PFSK-1 (cell line): ENCODE data around the gene C16orf96.

Source experiments
- FOXP2 ChIP-seq: optimal IDR thresholded peaks from 2 replicates; pipeline ENCODE3; 2011; ENCODE audit warnings: borderline replicate concordance, control low read depth, inconsistent platforms; ENCODE audit not compliant: insufficient read depth; ENCODE audit errors: extremely low read length, extremely low read depth
- POLR2AphosphoS5 ChIP-seq: IDR thresholded peaks from 2 replicates; pipeline ENCODE4 v1.6.1; 2012; ENCODE audit warnings: low read depth, mild to moderate bottlenecking, control low read depth, low read length, moderate library complexity
- SIN3A ChIP-seq: IDR thresholded peaks from 2 replicates; pipeline ENCODE4 v1.6.1; 2012; ENCODE audit warnings: mild to moderate bottlenecking, low read length, moderate library complexity, borderline replicate concordance; ENCODE audit not compliant: insufficient read depth
- TAF1 ChIP-seq: IDR thresholded peaks from 2 replicates; pipeline ENCODE4 v1.6.1; 2012; ENCODE audit warnings: low read length, control low read depth, borderline replicate concordance; ENCODE audit not compliant: insufficient read depth
- TF ChIP-seq, protein P1 (sequence below), 2 experiments: IDR thresholded peaks; 2 replicates each; pipeline versions ENCODE4 v1.6.1 to v1.8.0; 2011 to 2012; ENCODE audit warnings: low read depth in 2 of 2, low read length in 2 of 2, control low read depth in 1 of 2, inconsistent platforms in 1 of 2, mild to moderate bottlenecking in 1 of 2, moderate library complexity in 1 of 2; ENCODE audit not compliant: insufficient read depth in 1 of 2

Gene C16orf96

DNA sequence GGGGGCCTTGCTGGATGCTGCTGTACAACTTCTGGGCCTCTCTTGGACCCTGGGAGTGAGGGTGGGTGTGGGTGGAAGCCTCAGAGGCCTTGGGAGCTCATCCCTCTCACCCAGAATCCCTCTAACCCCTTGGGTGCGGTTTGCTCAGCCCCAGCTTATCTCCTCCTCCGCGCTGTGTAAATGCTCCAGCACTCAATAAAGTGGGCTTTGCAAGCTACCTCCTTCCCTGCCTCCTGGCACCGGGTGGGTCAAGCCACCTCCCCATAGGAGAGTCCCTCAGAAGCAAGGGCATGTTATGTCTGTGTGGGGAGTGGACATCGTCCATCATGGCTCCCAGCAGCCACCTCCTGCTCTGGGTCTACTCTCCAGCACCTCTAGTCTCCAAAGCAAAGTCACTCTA, 46.0 kb upstream of the C16orf96 start:
- TF ChIP-seq TAF1 (no peak), POLR2AphosphoS5 (no peak), FOXP2 (no peak), SIN3A (no peak)
- TF ChIP-seq, protein P1, sequence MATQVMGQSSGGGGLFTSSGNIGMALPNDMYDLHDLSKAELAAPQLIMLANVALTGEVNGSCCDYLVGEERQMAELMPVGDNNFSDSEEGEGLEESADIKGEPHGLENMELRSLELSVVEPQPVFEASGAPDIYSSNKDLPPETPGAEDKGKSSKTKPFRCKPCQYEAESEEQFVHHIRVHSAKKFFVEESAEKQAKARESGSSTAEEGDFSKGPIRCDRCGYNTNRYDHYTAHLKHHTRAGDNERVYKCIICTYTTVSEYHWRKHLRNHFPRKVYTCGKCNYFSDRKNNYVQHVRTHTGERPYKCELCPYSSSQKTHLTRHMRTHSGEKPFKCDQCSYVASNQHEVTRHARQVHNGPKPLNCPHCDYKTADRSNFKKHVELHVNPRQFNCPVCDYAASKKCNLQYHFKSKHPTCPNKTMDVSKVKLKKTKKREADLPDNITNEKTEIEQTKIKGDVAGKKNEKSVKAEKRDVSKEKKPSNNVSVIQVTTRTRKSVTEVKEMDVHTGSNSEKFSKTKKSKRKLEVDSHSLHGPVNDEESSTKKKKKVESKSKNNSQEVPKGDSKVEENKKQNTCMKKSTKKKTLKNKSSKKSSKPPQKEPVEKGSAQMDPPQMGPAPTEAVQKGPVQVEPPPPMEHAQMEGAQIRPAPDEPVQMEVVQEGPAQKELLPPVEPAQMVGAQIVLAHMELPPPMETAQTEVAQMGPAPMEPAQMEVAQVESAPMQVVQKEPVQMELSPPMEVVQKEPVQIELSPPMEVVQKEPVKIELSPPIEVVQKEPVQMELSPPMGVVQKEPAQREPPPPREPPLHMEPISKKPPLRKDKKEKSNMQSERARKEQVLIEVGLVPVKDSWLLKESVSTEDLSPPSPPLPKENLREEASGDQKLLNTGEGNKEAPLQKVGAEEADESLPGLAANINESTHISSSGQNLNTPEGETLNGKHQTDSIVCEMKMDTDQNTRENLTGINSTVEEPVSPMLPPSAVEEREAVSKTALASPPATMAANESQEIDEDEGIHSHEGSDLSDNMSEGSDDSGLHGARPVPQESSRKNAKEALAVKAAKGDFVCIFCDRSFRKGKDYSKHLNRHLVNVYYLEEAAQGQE (IDR thresholded peaks at IDR 0.05; ENCODE audit: insufficient read depth in 1 of 2, low read depth in 2 of 2, low read length in 2 of 2): no peak

DNA sequence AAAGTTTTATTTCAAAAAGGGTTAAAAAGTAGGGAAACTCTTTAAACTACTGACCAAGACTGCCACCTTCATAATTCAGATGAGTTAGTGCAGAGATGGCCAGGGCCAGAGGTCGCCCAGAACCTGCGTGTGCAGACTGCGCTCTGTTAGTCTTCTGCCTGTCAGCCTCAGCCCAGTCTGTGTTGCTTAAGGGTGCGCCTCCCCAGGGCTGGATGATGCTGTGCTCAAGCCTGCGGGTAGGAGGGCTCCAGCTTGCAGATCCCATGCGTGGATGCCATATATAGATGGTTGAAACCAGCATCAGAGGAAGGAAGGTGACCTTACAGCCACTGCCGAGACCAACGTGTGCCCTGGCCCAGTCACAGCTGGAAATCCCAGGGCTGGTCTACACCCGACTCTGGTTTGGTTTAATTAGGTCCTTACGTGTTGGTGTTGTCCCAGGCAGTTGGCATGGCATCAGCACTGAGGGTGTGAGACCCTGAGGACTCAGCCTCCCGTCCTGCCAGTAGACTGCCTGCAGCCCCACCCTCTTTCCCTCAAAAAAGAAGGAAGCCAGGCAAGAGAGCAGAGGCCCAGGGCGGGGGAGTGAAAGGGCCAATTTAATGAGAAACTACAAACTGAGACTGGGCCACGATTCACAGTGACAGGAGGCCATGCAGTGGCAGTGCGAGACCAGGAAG, 45.3 kb upstream of the C16orf96 start:
- no peak for TF ChIP-seq SIN3A
- TF ChIP-seq POLR2AphosphoS5: no peak
- TF ChIP-seq TAF1: no peak
- TF ChIP-seq, protein P1 (IDR thresholded peaks at IDR 0.05; ENCODE audit: insufficient read depth in 1 of 2, low read depth in 2 of 2, low read length in 2 of 2): no peak

DNA sequence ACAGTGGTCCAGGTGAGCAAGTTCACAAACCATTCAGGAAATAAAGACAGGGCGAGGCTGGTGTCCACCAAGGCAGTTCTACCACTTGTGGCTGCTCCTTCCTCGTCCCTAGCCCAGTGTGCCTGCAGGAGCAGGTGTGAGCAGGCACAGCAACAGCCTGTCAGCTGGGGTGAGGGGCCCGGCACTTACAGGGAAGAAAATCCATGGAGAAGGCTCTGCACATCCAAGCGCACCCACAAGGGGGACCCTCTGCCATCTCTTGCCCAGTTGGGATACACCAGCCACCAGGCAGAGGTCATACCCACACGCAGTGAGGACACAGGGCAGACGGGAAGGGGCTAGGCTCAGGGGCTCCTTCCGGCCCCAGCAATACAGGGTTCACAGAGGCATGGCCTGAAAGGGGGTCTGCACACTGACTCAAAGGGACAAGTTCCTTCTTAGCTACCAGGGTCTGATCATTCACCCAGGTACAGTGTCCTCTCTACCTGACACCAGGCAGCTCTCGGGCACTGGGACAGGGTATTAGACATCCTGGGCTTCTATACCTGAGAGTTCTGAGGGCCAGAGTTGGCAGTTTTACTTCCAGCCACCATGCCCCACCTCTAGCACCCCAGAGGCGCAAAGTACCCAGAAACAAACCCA, 44.6 kb upstream of the C16orf96 start:
- TF ChIP-seq, protein P1 (IDR thresholded peaks at IDR 0.05; ENCODE audit: insufficient read depth in 1 of 2, low read depth in 2 of 2, low read length in 2 of 2): no peak
- TF ChIP-seq TAF1: no peak
- TF ChIP-seq SIN3A: no peak
- no peak for TF ChIP-seq FOXP2

DNA sequence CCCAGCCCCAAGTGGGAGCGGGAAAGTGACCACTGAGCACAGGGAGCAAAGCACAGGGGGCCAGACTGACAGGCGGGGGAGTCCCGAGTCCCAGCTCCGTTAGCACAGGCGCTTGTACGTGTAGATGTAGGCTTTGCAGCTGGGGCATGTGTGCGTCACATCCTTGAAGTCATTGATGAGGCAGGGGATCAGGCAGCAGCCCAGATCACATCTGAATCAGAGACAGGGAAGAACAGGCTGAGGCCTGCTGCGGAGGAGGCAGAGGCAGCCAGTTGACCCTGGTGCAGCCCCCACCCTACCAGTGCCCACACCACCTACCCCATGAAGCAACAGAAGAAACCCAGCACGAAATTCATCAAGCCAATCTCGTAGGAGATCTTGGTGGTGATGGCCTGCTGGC, 43.7 kb upstream of the C16orf96 start:
- TF ChIP-seq SIN3A (no peak), POLR2AphosphoS5 (no peak), TAF1 (no peak), FOXP2 (no peak)
- TF ChIP-seq, protein P1 (IDR thresholded peaks at IDR 0.05; ENCODE audit: insufficient read depth in 1 of 2, low read depth in 2 of 2, low read length in 2 of 2): no peak
